ENCODE data around the gene C3orf20.

The C3orf20 gene

GRCh38 chr3:14775011-14775410 lies 100.1 kb downstream of the C3orf20 start:
- no peak for DNase-seq (ENCODE audit: low read depth)

GRCh38 chr3:14775563-14775962 lies 100.6 kb downstream of the C3orf20 start:
- no peak for DNase-seq (ENCODE audit: low read depth)

- DNase-seq (ENCODE audit: low read depth), result no peak
These were observed 104.2 kb downstream of the C3orf20 start for GRCh38 chr3:14779069-14779685.

- DNase-seq (ENCODE audit: low read depth), result no peak
These were observed 106.1 kb downstream of the C3orf20 start for GRCh38 chr3:14780927-14781507.

- no peak for DNase-seq (ENCODE audit: low read depth)
These were observed 108.6 kb downstream of the C3orf20 start for GRCh38 chr3:14783480-14784086.

GRCh38 chr3:14784087-14784681 lies 109.2 kb downstream of the C3orf20 start:
- no peak for DNase-seq (ENCODE audit: low read depth)

GRCh38 chr3:14785207-14786155 lies 110.5 kb downstream of the C3orf20 start:
- no peak for DNase-seq (ENCODE audit: low read depth)

GRCh38 chr3:14786369-14786768 lies 111.4 kb downstream of the C3orf20 start:
- DNase-seq (ENCODE audit: low read depth), result no peak

- no peak for DNase-seq (ENCODE audit: low read depth)
These were observed 112.7 kb downstream of the C3orf20 start for GRCh38 chr3:14787630-14788029.

- no peak for DNase-seq (ENCODE audit: low read depth)
These were observed 113.7 kb downstream of the C3orf20 start for GRCh38 chr3:14788644-14789043.

GRCh38 chr3:14789221-14789620 lies 114.3 kb downstream of the C3orf20 start:
- no peak for DNase-seq (ENCODE audit: low read depth)

GRCh38 chr3:14789640-14790285 lies 114.8 kb downstream of the C3orf20 start:
- no peak for DNase-seq (ENCODE audit: low read depth)

- DNase-seq (ENCODE audit: low read depth), result peak; percentile 36
These were observed 116.5 kb downstream of the C3orf20 start for GRCh38 chr3:14791343-14791945.

GRCh38 chr3:14792691-14793121 lies 117.8 kb downstream of the C3orf20 start:
- no peak for DNase-seq (ENCODE audit: low read depth)

GRCh38 chr3:14793126-14793857 lies 118.4 kb downstream of the C3orf20 start:
- DNase-seq (ENCODE audit: low read depth), result no peak

- DNase-seq (ENCODE audit: low read depth), result no peak
These were observed 118.9 kb downstream of the C3orf20 start for GRCh38 chr3:14793858-14794234.

- no peak for DNase-seq (ENCODE audit: low read depth)
These were observed 119.5 kb downstream of the C3orf20 start for GRCh38 chr3:14794435-14794834.

- DNase-seq (ENCODE audit: low read depth), result no peak
These were observed 121.1 kb downstream of the C3orf20 start for GRCh38 chr3:14795996-14796395.

- no peak for DNase-seq (ENCODE audit: low read depth)
These were observed 121.6 kb downstream of the C3orf20 start for GRCh38 chr3:14796403-14797077.

- DNase-seq (ENCODE audit: low read depth), result no peak
These were observed 122.8 kb downstream of the C3orf20 start for GRCh38 chr3:14797731-14798130.

Measured in activated T-cell treated with anti-CD3 and anti-CD28 coated beads for 1 hour (primary cell).